Kidney capillary endothelial cell (primary cell): ENCODE measurements around the gene ZBTB2.

Source experiments
- DNase-seq: peaks from one replicate; pipeline ENCODE4 v3.0.0-alpha.2; 2018; ENCODE audit warnings: low spot score

Gene ZBTB2, protein sequence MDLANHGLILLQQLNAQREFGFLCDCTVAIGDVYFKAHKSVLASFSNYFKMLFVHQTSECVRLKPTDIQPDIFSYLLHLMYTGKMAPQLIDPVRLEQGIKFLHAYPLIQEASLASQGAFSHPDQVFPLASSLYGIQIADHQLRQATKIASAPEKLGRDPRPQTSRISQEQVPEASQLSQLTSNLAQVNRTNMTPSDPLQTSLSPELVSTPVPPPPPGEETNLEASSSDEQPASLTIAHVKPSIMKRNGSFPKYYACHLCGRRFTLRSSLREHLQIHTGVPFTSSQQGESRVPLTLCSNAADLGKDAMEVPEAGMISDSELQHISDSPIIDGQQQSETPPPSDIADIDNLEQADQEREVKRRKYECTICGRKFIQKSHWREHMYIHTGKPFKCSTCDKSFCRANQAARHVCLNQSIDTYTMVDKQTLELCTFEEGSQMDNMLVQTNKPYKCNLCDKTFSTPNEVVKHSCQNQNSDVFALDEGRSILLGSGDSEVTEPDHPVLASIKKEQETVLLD

DNA sequence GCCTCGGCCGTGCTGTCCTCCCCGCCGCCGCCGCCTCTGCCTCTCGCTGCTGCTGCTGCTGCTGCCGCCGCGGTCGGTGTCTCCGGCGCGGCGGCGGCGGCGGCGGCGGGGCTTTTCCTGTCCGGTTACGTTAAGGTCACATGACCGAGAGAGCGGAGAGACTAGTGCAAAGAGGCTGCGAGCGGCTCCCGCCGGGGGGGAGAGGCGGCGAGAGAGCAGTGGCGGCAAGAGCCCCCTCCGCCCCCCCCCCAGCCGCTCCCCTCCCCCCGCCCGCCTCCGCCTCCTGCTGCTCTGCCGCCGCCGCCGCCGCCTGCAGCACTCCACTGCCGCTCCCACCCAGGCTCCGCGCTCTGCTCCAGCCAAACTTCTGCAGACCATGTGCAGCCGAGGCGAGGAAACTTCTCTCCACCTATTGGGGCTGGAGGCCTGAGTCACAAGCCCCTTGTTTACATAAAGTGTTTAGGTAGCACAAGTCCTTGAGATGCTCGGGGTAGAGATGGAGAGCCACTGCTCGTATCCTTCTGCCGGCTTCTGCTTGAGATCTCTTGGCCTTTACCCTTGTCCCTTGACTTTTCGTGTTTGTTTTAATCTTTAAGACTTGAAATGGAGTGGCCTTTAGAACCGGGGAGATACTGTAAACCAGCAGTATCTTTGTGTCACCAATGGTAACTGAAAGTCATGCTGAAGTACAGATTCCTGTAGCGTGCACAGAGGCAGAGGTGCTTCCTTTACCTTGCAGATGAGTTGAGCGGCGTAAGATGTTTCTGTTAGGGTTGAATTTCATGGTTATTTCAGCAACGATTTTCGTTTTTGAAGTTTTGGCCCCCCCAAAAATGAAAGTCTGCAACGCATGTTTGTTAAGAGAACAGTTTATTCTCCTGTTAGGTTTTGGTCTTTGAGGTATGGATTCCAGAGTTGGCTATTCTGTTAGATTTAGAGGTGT, at the start of gene ZBTB2:
TSS of gene ZBTB2 (minus strand) at position 89 of the 943 bp plus-strand sequence. CDS start 17,922 bp downstream, outside the sequence.
- DNase-seq, result peak; percentile 60

DNA sequence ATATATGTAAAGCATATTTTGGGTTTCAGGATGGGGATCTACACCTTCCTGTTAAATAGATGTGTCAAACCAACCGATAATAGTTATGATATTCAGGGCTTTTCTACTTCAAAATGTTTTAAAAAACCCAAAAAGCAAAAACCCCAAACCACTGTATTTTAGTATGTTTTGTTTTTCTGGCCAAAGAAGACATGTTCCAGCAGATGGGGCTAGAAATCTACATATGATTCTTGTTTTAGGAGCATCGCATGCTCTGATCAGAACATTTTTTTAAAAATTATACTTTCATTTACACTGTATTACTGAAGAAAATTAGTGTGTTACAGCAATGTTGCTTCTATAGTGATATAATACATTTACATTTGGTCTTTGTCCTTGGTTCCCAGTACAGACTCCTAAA, 49.6 kb upstream of the ZBTB2 start:
- DNase-seq, result no peak

DNA sequence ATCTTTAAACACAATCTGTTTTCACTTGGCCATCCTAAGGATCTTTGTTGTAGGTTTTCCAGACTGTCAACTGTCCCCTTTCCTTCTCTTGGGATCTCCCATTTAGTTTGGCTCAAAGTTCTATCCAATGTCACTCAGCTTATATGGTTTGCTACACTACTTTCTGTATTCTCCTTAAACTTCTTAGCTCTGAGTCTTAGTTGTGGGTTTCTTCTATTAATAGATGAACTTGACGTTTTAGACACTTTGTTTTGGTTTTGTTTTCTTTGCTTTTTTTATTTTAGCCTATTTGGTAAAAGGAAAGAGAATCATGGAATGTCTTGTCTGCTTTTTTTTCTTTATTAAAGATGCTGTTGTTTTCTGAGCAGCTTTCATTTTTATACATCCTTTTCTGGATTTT, 49.1 kb upstream of the ZBTB2 start:
- DNase-seq, result no peak

DNA sequence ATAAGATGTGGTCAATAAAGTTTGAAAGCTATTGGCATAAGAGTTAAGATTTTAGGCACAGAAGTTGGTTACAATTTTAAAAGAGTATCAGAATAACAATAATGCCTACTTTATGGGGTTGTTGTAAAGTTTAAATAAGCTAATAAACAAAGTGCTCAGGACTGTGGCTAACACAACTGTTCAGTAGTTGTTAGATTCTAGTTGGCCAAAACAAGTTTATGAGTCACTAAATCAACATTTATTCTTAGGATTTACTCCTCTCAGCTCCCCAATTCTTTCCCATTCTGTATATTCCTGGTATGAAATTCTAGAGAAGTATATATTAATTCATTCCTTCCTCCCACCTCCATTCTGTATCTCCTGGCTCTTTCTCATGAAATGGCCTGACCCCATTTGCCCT, 46.0 kb upstream of the ZBTB2 start:
- no peak for DNase-seq

DNA sequence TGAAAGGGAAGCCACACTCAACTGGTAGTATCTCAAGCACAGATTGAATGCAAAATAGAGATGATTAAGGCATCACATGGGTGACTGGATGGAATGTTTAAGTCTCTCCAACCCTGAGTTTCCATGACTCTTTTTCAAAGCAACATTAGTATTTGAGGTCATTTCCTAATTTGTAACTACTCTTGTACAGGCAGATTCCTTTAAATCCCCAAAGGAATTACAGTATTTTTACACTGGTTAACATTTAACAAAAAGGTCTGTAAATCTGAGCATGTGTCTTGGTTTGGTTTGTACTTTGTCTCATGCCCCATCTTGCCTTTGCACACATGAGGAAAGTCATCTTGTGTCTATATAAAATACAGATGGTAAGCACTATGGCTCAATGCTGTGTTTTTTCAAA, 45.4 kb upstream of the ZBTB2 start:
- DNase-seq, result peak; percentile 42

DNA sequence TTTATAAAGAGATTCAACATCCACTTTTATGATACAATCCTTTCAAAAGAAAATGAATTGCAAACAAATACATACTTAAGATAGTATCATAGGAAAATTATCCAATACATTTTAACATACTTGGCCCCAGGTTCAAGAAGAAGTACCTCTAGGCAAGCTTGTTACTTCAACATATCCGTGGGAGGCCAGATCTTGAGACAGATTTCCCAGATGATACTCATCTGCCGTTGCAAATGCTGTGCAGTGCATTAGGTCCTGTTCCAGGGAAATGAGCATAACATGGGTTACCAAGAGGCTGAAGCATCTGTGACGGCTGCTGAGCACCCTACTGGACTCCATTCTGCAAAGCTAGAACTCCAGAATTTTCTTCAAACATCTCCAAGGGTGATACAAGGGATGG, 44.9 kb upstream of the ZBTB2 start:
- no peak for DNase-seq

DNA sequence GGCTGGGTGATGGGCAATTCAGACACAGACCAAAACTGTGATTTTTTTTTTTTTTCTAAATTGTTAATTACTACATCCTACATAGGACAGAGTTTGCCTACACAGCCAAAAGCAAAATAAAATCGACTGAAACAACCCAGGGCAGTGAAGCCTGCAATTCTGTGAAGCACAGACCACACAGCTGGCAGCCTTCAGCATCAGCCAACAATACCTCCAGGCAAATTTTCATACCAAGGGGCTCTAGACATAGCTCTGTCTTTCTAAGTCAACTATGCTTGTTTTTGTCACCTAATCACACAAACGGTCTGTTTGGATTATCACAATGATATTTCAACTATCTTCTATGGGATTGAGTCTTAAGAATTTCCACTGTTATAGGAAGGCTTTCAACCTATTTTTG, 43.0 kb upstream of the ZBTB2 start:
- no peak for DNase-seq

DNA sequence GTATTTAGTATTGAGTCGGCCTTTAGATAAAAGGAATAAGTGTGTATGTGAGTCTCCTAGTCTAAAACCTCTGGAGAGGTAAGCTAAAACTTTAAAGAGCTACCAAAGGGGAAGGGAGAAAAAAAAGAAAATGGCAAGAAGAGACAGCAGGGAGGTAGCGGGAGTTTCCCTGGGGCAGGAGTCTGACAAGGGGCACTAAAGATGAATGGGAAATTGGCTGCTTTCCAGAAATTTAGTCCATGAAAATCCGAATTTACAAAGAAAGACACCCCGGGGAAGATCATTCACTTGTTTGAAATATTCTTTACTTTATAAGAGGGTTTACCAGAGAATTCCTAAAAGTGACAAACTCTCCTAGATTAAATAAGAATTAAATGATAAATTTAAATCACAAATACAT, 41.3 kb upstream of the ZBTB2 start:
- DNase-seq, result no peak

DNA sequence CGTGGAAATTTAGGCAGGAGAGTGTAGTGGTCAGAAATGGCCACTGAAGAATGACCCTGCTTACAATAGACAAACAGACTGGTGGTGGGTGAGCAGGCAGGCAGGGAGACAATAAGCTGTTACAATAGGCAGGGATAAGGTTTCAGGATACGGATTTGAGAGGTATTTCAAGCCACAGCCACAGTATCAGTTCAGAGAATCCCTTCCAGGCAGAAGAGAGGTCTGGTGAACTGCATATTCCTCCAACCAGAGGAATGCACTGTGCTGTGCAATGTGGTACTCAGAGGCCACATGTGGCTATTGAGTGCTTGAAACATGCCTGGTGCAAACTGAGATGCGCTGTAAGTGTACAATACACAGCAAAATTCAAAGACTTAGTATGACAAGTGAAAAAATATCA, 40.0 kb upstream of the ZBTB2 start:
- DNase-seq, result no peak

DNA sequence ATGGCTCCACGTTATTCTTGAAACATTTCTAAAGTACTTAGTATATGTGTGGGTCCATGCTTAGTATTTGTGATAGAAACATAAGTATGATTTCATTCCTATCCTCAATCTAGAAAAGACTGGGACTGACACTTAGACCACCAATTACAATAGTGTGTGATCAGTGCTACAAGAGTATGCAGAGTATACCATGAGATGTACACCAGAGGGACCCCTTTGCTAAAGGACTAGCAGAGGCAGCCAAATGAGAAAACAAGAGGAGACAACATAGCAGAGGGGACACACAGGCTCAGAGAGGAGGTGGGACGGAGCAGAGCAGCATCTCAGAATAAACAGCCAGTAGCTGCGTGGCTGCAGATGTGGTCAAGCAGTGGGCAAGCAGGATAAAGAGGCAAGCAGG, 39.5 kb upstream of the ZBTB2 start:
- DNase-seq, result no peak

DNA sequence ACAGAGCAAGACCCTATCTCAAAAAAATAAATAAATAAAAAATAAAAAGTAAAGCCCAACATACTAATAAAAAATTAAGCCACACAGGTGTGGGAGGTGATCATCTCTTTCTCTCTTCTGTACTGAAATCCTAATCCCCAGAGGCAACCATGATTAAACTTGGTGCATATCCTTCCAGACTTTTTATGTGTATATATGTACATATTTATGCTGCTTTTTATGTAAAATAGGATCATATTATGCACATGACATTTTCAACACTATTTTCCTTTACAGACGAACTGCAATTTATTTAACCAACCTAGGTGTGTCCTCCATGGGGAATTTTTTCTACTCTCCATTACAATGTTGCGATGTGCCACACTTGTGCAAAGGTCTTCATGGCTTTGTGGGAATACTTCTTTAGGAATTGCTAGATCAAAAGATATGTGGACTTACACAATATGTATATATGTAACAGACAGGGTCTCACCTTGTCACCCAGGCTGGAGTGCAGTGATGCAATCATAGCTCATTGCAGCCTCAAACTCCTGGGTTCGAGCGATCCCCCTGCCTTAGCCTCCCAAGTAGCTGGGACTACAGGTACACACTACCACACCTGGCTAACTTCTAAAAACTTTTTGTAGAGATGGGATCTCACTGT, 36.9 kb upstream of the ZBTB2 start:
- DNase-seq, result no peak

DNA sequence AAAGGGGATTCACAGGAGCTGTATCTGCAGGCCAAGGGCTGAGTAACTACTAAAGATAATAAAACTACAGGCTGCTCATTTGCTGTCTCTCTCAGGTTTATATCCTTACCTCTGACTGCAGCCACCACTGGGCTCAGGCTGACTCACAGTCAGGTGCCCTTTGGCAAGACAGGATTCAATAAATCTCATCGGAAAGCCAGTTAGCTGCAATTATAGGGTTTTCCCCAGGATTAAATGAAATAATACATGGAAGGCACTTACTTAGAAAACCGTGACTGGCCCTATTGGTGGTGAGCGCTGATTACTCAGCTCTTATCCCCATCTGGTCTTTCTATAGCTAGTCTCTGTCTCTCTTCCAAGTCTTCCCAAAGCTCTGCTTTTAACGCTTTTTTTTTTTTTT, 34.2 kb upstream of the ZBTB2 start:
- DNase-seq, result no peak

DNA sequence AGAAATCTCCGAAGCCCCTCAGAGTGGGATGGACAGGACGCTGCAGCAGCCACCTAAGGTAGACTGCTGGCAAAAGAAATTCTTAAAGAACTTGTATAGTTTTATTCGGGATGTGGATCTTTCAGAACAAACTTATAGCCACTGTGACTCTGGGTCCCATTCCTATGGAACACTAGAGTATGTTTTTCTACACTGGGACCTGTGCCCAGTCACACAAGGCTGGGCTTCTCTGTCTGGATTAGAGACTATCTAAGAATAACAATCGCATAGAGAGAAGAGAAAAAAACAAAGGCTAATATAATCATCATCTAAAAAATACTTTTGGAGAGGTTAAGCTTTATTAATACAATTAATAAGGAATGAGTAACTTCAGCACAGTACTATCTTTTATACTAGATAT, 31.6 kb upstream of the ZBTB2 start:
- DNase-seq, result no peak

DNA sequence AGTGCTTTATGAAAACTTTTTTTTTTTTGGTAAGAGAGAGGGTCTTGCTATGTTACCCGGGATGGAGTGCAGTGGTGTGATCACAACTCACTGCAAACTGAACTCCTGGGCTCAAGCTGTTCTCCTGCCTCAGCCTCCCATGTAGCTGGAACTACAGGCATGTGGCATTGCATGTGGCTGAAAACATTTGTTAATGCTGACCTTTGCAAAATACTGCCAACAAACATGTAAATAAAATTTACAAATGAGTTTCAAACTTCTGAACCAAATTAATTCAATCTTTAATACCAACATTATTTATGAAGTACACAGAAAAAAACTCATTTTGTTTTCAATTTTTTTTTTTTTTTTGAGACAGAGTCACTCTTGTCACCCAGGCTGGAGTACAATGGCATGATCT, 26.1 kb upstream of the ZBTB2 start:
- DNase-seq, result no peak

DNA sequence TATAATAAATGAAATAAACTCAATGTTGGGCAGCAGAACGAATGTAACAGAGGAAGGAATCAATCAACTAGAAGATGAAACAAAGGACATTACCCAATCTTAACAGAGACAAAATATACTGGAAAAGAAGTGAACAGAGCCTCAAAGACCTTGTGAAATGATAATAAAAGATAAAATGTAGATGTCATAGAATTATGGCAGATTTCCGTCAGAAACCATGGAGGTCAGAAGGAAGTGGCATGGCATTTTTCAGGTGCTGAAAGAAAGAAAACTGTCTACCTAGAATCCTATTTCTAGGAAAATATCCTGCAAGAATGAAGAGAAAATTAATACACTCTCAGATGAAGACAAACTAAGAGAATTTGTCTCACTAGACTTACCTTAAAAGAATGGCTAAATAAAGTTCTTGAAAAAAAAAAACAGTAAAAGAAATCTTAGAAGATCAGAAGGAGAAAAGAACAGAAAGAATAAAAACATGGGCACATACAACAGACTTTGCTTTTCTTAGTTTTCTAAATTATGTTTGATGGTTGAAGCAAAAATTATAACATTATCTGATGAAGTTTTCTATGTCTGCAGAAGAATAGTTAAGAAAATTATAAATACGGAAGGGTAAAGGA, 23.4 kb upstream of the ZBTB2 start:
- no peak for DNase-seq

DNA sequence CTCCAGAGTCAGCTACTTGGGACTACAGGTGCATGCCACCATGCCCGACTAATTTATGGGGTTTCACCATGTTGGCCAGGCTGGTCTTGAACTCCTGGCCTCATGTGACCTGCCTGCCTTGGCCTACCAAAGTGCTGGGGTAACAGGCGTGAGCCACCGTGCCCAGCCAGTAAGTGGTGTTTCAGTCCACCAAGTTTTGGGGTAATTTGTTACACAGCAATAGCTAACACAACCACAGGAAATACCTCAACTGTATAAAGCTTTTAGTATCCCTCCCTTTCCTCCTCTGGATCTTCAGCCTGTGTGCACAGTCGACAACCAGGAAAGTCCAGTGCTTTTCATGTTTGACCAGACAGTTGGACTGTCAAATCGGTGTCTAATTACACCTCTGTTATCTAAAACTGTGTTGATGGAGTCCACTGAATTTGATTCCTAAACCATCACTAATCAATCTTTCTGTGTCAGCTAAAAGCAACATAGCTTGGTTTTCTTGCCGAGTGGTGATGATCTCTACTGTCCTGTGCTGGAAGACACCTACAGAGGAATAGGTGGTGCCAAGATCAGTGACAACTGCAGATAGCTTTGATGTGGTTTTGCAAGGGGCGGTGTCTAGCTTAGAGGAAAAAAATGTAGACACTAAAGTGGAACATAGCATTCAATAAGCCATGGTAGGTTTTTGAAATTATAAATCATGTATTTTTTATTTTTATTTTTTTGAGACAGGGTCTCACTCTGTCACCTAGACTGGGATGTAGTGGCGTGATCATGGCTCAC, 22.2 kb upstream of the ZBTB2 start:
- no peak for DNase-seq

DNA sequence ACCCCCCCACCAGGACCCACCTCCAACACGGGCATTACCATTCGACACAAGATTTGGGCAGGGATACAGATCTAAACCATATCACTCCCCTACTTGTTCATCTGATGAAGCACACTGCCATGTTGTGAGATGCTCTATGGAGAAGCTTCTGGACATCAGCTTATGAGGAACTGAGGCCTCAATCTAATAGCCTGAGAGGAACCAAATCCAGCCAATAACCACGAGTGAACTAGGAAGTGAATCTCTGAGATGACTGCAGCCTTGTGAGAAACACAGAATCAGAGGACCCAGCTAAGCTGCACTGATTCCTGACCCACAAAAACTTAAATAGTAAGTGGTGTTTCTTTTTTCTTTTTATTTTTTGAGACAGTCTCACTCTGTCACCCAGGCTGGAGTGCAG, 21.6 kb upstream of the ZBTB2 start:
- no peak for DNase-seq

DNA sequence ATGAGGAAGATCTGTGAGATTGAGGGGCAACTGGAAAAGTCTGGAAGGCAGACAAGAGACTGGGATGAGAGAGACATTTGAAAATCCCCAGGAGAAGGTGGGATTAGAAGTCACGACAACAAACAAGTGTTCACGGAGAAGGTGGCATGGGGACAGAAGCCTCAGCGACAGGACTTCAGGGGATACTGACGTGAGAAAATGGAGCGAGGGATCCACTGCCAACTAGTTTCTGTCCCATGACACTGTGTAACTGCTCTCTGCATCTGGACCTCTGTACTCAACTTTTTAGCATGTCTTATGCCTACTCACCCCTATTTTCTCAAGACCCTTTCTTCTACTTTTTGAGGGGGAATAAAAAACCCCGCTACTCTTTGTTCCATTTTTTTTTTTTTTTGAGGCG, 18.3 kb upstream of the ZBTB2 start:
- no peak for DNase-seq

DNA sequence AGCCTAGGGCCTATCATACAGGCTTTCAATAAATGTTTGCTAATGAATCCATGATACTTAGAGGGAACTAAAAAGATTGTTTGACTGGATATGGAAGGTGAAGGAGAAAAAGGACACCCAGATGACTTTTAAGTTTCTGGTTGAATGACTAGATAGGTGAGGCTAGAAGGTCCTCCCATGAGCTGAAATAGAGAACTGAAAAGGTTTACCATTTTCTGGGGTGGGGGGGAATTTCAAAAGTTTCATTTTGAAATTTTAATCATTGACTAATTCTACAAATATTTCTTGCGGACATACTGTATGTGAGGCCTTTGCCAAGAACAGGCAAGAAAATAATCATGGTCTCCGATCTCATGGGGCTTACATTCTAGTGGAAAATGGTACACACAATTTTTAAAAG, 17.9 kb upstream of the ZBTB2 start:
- DNase-seq, result no peak

DNA sequence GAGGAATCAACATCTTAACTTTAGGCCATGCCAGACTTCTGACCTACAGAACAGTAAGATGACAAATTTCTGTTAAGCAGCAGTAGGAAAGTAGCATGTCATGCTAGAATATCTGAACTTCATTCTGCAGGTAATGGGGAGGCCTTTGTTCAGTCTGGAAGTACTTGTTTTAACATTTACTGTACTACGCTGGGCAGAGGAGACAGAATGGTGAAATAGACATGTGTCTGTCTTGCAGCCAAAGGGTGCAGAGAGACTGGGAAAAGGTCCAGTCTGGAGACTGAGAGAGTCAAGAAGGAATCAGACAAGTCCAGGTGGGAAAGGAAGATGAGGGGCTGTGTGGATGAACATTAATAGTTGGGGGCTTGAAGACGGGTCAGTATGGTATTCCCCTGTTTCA, 17.5 kb upstream of the ZBTB2 start:
- no peak for DNase-seq

DNA sequence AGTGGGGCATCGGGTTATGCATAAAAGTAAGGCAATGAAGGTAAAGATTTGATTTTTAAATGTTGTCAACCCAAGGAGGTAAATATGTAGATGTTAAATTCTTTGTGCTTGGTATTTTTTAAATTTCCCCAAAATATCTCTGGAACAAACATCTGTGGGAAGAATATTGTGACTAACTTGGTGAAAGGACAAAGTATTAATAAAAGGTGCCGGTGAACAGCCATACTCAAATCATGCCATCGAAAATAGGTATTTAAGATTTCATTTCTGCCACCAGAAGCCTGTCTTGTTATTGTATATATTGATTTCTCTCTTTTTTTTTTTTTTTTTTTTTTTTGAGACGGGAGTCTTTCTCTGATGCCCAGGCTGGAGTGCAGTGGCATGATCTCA, 12.6 kb upstream of the ZBTB2 start:
- no peak for DNase-seq
